GM18526 (cell line): ENCODE measurements around the gene UNC45A.

ENCODE experiments used
- POLR2A ChIP-seq: IDR thresholded peaks from 3 replicates; pipeline ENCODE4 v1.6.1; 2011; ENCODE audit not compliant: insufficient read length; ENCODE audit errors: extremely low read depth

Gene UNC45A

GRCh38 chr15:90957791-90958190 is 22.7 kb downstream of the UNC45A start:
- TF ChIP-seq POLR2A: no peak

- no peak for TF ChIP-seq POLR2A
Observed at GRCh38 chr15:90959028-90959595, 24.0 kb downstream of the UNC45A start.

GRCh38 chr15:90959894-90960293 is 24.8 kb downstream of the UNC45A start:
- no peak for TF ChIP-seq POLR2A

- no peak for TF ChIP-seq POLR2A
Observed at GRCh38 chr15:90960298-90961091, 25.4 kb downstream of the UNC45A start.

- no peak for TF ChIP-seq POLR2A
Observed at GRCh38 chr15:90962021-90962420, 26.9 kb downstream of the UNC45A start.

- TF ChIP-seq POLR2A: no peak
Observed at GRCh38 chr15:90966262-90966661, 31.2 kb downstream of the UNC45A start.

- TF ChIP-seq POLR2A: no peak
Observed at GRCh38 chr15:90967206-90967605, 32.1 kb downstream of the UNC45A start.

GRCh38 chr15:90968434-90968833 is 33.3 kb downstream of the UNC45A start:
- TF ChIP-seq POLR2A: no peak

GRCh38 chr15:90970274-90970673 is 35.2 kb downstream of the UNC45A start:
- TF ChIP-seq POLR2A: no peak

GRCh38 chr15:90972133-90972532 is 37.0 kb downstream of the UNC45A start:
- TF ChIP-seq POLR2A: no peak

- no peak for TF ChIP-seq POLR2A
Observed at GRCh38 chr15:90974216-90974615, 39.1 kb downstream of the UNC45A start.

GRCh38 chr15:90979582-90979981 is 44.5 kb downstream of the UNC45A start:
- TF ChIP-seq POLR2A: no peak

GRCh38 chr15:90981681-90982080 is 46.6 kb downstream of the UNC45A start:
- TF ChIP-seq POLR2A: no peak

GRCh38 chr15:90982135-90982534 is 47.0 kb downstream of the UNC45A start:
- no peak for TF ChIP-seq POLR2A

- no peak for TF ChIP-seq POLR2A
Observed at GRCh38 chr15:90986790-90987507, 51.9 kb downstream of the UNC45A start.

- TF ChIP-seq POLR2A: no peak
Observed at GRCh38 chr15:90987561-90988141, 52.6 kb downstream of the UNC45A start.
